Measurements from ENCODE around the gene E2F4. TPM values are rescaled to one million over a fixed set of nuclear protein-coding genes. Genes with fewer than 3 reads are reported as not detected.
A peak's percentile ranks its signal among the peaks of the same experiment; 100 is the strongest.

The E2F4 gene
- total RNA-seq, 1 donor from 2014 or later = 54.9 TPM

DNA sequence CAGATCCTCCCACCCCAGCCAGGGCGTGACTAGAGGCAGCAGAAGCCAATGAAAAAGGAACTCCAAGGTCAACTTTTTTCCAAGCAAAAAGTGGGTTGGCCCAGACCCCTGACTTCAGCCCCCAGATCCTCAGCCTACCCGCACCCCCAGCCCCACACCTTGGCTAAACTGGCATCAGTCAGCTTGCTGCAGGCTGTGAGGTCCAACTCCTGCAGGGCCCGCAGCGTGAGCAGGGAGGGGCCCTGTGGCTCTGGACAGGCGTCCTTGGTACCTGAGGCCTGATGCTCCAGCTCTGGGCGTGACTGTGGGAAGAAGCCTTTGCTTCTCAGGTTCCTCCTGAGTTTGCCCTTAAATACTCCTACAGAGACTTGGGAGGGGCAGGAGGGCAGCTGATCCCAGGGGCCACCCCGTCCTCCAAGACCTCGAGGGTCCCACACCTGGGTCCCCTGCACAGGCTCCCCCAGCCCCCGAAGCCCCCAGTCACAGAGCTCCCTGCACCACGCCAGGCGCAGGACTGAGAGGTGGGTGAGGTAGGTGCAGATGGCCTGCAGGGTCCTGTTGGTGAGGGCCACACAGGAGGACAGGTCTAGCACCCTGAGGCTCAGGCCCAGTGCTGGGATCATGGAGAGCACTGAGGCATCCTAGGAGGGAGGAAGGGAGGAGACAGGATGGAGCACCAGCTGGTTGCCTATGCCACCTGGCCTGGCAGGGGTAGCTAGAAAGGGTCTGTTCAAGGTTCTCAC, 16.4 kb downstream of the E2F4 start:
- no peak for DNase-seq (ENCODE audit: low spot score)

DNA sequence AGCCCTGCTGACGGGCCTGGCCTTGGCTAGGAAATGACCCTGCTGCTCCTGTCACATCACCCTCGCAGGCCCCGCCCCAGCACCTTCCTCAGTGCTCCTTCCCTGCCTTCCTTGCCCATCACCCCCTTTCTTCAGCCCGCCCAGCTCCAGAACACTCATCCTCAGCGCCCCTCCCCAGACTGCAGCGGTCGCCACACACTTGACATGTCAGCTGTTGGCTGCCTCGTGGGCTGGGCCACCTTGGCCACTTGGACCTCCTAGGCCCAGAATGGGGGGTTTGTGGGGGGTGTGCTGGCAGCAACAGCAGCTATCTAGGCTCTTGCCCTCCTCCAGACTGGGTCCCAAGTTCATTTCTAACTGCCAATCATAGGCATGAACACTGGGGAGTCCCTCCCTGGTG, 17.6 kb downstream of the E2F4 start:
- no peak for DNase-seq (ENCODE audit: low spot score)

DNA sequence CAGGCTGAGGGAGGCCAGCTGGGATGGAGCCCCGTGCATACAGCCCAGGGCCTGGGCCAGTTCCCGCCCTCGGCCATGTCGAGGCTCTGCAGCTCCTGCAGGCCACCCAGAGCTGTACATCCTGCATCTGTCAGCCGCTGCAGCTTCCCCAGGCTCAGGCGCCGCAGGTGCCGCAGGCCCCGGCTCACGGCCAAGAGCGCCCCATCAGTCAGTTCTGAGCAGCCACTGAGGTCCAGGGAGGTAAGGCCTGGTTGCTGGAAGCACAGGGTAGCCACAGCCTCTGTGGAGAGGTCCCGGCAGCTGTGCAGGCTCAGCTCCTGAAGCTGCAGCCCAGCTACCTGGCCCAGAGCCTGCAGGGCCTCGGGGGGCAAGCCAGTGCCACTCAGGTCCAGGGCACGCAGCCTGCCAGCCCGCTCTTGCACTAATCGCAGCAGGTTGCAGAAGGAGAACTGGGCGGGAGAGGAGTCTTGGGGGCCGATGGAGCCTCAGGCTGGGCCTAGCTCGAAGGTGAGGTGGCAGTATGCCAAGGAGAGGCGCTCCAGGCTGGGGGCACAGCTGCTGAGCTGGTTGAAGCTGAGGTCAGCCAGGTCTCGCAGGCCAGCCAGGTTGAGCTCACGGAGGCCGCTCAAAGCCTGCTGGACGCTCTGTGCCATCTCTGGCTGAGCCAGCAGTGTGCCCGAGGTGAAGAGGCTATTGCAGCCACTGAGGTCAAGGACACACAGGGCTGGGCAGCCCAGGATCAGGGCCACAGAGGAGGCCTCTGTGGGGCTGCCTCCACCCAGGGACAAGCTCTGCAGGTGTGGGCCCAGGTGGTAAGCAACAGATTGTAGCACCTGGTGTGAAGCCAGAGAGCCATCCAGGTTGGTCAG, 18.3 kb downstream of the E2F4 start:
- DNase-seq (ENCODE audit: low spot score) = no peak

DNA sequence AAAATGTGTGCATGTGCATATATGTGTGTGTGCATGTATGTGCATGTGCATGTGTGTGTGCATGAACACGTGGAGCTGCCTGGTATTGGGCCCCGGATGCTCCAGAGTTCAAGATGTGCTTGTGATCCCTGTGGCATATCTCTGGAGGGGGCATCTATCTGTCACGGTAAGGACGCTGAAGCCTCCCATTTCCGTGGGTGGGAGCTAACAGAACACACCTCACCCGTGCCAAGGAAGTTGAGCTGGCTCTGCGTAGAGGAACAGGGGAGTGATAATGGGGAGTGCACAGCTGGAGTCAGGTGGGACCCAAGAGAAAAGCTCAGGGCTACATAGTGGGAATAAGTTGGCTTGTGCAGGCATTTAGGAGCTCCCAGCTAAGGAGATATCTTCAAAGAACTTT, 19.7 kb downstream of the E2F4 start:
- DNase-seq (ENCODE audit: low spot score) = no peak

DNA sequence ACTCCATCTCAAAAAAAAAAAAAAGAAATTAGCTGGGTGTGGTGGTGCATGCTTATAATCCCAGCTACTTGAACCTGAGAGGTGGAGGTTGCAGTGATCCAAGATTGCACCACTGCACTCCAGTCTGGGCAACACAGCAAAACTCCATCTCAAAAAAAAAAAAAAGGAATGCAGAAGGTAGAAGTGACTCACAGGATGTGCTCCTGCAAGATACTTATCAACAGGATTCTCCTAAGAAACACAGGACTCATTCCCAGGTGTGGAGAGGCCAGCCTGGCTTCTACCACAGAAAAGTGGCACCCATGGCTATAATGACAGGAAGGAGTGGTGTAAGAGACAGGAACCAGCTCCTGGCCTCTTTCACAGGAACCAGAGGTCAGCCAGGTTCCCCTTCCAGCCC, 20.8 kb downstream of the E2F4 start:
- no peak for DNase-seq (ENCODE audit: low spot score)

DNA sequence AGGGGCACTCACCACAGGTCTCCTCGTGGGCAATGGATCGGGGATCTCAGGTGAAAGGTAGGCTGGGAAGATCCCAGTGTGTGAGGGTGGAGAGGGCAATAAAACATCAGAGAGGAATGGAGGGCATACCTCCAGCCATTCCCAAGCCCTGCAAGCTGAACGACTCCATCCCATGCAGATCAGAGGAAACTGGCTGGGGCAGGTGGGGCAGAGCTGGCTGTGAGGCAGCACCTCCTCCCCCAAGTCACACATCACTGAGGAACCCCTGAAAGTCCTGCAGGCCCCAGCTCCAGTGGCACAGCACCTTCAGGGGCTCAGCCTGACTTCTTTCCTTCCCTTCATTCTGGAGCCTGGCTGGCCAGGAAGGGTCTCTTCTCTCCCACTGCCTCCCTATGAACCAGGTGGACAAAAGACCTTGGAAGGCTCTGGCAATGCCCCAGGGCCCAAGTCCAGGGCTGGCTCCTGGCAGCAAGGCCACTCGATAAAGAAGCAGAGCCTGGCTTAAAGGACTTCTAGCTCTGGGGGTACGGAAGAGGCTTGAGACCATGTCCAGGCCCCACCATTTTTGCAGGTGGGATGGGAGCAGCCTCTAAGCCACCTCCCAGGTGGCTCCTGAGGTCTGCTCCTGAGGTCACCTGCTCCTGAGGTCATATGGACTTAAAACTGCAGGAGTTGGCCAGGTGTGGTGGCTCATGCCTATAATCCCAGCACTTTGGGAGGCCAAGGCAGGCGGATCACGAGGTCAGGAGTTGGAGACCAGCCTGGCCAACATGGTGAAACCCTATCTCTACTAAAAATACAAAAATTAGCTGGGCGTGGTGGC, 21.5 kb downstream of the E2F4 start:
- no peak for DNase-seq (ENCODE audit: low spot score)

DNA sequence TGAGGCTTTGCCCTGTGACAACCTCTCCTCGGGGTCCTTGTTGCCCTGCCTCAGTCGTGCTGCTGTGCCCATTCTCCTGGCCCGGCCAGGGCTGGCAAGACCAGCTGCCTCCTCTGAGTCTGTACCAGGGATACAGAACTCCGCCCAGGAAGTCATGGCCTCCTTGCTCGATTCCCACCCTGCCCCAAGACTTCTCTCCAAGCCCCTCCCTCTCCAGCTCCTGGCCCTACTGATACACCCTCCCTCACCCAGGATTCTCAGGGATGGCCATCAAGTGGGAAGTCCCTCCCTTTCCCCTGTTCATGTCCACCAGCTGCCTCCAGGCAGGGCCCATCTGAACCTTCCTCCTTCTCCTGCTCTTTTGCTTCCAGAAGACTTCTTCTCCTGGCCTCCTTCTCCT, 23.8 kb downstream of the E2F4 start:
- no peak for DNase-seq (ENCODE audit: low spot score)

DNA sequence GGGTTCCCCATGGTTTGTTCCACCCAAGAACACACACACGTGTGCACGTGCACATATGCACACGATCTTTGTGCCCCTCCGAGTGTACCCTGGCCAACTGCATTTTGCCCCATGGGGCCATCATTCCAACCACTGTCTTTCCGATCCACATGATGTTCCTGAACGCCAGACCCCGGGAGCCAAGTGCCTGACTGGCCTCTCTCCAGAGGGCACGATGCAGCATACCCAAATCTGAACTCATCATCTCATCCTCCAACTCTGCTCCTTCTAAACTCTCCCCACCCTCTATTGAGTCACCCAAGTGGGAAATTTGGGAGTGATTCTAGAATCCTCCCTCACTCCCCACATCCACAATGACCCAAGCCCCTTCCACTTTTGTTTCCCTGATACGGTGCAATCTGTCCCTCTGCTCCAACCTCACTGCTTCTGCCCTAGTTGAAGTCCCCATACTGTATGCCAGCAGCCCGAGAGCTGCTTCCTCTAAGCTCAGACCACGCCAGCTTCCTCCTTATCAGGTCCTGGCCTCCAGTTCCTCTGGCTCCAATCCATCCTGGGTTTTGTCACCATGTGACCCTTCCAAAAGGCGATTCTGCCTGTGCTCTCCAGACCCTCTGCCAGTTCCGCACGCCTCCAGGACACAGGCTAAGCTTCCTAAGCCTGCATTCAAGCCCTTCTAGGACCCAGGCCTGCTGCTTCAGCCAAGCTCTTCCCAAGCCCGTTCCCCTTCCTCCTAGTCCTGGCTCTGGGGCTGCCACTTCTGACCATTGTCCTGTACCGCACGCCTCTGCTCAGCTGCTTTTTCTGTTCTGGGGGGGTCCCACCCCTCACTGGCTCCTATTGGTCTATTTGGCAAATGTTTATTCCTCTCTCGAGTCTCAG, 24.9 kb downstream of the E2F4 start:
- peak; percentile 49 for DNase-seq (ENCODE audit: low spot score)

DNA sequence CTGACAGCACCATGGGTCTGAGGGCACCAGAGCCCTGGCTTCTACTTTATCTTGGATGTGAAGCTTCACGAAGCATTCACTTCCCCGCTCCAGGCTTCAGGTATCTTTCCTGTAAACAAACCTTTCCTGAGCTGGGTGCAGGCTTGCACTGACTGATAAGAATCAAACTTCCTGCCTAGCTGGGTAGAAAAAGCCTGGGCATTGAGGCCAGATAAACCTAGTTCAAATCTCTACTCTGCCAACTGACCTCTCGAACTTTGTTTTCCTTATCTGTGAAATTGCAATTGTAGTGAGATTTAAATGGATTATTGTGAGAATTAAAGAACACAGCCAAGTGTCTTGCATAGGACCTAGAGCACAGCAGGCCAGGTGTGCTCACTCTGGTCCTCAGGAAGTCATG, 32.0 kb downstream of the E2F4 start:
- DNase-seq (ENCODE audit: low spot score) = no peak

DNA sequence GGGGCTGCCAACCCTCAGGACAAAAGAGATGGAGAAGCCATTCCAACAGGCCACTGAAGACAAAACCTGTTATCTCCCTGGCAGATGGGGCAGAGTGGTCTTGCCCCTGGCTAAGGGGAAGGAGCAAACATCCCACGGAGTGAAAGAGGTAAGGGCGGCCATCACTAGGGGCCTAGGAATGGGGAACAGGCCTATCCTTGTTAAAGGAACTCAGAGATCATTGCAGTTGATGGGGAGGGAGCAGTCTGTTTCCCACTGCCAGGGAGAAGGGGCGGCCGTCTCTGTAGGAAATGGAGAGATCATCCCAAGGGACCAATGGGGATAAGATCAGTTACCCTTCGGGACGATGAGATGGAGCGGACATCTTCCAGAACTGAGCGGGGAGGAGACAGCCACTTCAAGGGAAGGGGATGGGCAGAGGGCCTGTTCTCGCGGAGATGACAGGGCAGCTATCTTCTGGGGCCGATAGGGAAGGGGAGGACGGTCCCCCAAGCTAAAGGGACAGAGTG, 34.4 kb downstream of the E2F4 start:
- no peak for DNase-seq (ENCODE audit: low spot score)

DNA sequence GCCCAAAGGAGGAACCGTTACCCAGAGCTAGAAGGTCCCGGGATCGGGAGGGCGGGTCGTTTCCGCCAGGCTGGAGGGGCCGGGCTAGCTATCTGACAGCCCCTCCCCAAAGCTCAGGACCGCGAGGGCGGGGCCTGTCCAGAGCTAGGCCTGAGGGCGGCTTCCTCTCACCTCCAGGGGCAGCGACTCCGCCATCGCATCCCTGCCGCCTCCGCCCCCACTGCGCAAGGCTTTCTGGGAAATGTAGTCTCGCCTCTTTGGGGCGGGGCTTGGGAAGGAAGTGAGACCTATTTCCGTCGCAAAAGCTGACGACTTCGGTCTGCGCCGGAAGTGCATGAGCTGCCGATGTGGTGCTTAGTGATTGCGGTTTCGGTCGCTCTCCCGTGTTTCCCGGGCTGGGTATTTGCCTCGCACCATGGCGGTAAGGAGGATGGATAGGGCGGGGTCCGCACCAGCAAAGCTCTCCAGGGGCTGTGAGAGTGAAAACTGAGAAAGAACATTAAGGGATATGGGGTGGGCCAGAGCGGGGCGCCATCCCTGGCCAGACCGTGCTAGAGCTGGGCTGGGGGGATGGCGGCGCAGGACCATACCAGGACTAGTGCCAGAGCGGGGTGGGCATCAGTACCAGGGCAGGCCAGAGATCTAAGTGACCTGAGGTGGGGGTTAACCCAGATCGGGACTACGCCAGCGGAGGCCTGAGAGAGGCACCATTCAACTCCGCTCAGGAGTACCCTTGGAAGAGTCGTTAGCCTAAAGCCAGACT, 35.0 kb downstream of the E2F4 start, which contains the start of gene TMEM208:
Gene TMEM208, plus strand, starts transcription at position 327 of the 763 bp plus-strand sequence. Its CDS starts 89 bp downstream, at position 416.
- DNase-seq (ENCODE audit: low spot score) = peak; percentile 98

DNA sequence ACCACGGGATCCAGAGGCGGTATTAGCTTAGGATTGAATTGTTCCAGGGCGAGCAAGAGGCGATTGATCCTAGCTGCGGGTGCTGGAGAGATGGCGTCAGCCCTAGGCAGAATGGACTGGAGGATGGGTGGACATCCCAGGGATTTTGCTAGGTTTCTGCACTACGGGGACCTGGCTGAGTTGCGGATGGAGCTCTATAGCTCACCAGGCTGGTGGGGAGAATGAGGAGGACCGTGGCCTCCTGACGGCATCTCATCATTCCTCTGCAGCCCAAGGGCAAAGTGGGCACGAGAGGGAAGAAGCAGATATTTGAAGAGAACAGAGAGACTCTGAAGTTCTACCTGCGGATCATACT, 35.6 kb downstream of the E2F4 start:
- no peak for DNase-seq (ENCODE audit: low spot score)

DNA sequence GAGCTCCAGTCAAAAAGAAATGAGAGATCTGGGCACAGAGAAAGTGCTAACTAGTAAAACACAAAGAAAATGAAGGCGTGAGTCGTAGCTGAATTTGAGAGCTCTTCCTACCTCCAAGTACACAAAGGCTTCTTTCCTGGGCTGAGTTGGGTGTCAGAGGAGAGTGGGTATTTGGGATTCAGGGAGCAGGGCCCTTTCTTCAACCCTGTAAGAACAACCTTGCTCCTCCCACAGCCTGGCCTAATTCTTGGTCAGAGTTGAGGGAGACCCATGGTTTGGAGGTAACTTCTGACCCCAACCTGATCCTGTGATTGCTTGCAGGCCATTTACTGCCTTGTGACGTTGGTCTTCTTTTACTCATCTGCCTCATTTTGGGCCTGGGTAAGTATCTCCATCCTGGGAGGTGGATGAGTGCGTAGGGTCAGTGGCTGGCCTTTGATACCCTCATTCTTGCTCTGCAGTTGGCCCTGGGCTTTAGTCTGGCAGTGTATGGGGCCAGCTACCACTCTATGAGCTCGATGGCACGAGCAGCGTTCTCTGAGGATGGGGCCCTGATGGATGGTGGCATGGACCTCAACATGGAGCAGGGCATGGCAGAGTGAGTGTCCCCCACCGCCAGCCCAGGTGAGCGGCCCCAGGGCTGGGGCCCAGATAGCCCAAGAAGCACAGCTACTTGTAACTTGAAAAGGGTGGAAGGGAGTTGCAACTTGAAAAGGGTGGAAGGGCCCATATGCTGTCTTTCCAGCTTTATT, 36.3 kb downstream of the E2F4 start:
- no peak for DNase-seq (ENCODE audit: low spot score)

DNA sequence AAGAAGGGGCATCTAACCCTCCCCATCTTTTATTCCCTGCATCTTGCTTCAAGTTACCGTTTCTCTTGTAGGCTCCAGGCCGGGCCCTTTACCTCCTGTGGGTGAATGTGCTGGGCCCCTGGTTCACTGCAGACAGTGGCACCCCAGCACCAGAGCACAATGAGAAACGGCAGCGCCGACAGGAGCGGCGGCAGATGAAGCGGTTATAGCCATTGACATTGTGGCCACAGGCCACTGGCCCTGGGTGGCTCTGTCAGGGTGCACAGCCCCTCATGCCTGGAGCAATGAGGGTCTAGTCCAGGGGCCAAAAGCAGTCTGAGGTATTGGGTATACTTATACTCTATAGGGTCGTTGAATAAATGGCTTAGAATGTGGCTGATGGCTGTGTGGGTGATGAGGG, 37.0 kb downstream of the E2F4 start:
- no peak for DNase-seq (ENCODE audit: low spot score)

DNA sequence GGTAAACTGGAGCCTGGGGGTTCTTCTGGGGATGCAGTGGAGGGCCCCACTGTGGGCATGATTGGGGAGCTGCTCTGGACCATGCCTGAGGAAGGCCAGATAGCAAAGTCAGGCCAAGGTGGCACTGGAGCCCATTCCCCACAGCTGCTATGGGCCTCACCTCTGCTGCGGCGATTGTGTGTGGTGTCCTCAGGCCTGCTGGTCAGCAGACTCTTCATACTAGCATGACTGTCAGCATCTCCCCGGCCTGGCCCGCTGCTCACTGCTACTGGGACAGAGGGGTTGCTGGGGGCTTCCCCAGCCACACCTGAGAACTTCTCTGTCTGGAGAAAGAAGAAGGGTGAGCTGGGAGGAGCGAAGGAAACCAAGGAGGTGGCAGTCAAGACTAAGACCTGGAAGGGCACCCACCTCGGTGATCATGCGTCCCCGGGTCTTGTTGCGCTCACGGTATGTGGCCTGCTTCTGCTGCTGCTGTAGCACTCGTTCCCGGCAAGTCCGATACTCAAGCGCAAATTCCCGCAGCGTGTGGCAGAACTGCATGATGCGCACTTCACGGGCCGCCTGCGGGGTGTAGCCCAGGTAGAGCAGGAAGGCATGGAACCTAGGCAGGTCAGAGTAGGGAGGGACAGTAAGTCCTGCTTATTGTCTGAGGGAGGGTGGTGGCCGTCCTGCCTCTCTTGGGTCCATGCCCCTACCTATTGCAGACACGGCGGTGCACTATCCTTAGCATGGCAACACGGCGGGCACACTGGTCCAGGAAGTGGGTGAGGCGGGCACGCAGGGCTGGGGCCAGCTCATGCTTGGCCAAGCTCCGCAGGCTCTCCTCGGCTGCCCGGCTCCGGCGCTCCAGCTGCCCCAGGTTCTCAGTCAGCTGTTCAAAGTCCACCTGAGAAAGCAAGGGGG, 38.2 kb downstream of the E2F4 start:
- DNase-seq (ENCODE audit: low spot score) = no peak

DNA sequence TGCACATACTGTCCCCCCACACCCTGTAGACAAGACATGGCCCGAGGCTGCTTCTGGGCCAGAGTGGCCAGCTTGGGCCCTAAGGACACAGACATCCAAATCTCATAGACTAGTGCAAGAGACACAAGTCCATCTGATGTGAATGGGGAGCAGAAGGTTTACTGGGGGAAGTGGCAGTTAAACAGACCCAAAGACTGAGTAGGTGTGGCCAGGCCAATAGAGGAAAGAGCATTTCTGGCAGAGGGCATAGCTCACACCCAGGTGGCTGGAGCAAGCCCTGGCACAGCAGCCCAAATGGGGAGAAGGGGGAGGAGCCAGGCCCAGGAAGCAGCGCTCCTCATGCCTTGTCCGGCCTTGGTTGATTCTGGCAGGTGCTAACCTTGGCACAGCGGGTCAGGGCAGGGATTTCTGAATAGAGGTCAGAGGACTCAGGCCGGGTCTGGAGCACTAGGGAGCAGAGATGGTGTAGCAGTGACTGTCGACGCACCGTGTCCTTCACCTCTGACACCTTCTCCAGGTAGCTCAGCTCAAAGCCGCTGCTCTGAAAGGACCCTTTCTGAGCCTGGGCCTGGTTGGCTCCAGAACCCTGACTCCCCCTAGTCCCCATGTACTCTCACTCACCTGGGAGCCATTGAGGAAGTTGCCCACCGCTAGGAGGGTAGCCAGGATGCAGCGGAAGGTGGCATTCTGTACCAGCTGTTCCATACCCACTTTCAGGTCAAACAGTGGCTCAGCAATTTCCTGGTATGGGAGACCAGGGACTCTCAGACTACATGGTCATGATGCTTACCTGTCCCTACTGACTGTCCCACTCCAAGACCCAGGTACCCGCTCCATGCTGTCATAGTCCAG, 39.1 kb downstream of the E2F4 start:
- no peak for DNase-seq (ENCODE audit: low spot score)

DNA sequence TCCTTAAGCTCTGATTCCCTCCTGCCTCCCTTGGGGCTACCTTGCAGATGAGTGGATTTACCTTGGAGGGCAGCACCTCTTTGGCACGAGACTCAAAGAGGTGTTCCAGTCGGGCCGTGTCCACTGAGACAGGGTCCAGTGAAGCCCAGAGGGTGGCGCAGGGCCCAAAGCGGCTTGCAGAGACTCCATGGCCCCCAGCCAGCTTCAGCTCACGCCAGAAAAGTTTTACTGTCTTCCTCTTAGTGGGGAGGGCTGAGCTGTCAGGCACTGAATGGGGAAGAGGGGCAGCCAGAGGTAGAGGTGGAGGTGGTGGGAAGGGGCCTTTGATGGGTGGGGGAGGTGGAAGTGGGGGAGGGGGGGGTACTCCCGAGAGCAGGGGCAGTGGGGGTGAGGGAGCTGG, 41.6 kb downstream of the E2F4 start:
- DNase-seq (ENCODE audit: low spot score) = no peak

DNA sequence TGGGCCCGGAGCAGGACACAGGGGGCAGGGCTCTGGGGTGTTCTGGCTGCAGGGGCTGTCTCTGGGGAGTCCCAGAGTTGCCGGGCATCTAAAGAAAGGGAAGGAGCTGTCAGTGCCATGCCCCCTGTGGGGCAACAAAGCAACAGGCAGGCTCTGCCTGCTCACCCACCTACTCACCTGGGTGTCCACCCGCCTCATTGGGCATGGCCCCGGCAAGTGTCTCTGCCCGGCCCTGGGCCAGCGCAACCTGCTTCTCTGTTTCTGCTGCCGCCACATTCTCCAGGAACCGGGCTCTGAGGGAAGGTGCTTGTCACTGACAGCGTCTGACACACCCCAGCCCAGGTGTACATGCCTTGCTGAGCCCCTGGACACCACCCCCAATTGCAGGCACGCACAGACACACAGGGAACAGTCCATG, 42.2 kb downstream of the E2F4 start:
- no peak for DNase-seq (ENCODE audit: low spot score)
